Thoracic aorta (tissue), 2 donors: ENCODE data around the gene ARID3A. TPM values are rescaled to one million over a fixed set of nuclear protein-coding genes. Genes with fewer than 3 reads are reported as not detected.
A peak's percentile ranks its signal among the peaks of the same experiment; 100 is the strongest.

ENCODE experiments used
- ATAC-seq: fragments of 150-250 bp; one replicate; pipeline ENCODE4 v1.8.0; 2017; ENCODE audit warnings: low read depth; ENCODE audit not compliant: insufficient number of reproducible peaks, low FRiP score
- DNase-seq: peaks from one replicate; pipeline ENCODE4 v3.0.0-alpha.2; 2020; ENCODE audit warnings: low spot score
- H3K27ac ChIP-seq, 2 donors: fragments of 200-600 bp; sonication (generic); 1 replicate in 1 of 2; 2 replicates in 1 of 2; pipeline ENCODE4 v1.5.1; 2016; ENCODE audit warnings: mild to moderate bottlenecking in 2 of 2, moderate library complexity in 2 of 2
- H3K27me3 ChIP-seq: fragments of 200-600 bp; sonication (generic); replicated peaks from 2 replicates; pipeline ENCODE4 v1.6.0; 2016; ENCODE audit warnings: mild to moderate bottlenecking; ENCODE audit not compliant: insufficient read depth
- H3K36me3 ChIP-seq: fragments of 200-600 bp; sonication (generic); one replicate; pipeline ENCODE4 v1.5.1; 2016
- H3K4me1 ChIP-seq, 2 donors: fragments of 200-600 bp; sonication (generic); 1 replicate in 1 of 2; 2 replicates in 1 of 2; pipeline versions ENCODE4 v1.5.1 to v1.6.0; 2016; ENCODE audit warnings: low read depth in 2 of 2, mild to moderate bottlenecking in 1 of 2; ENCODE audit not compliant: control insufficient read depth in 1 of 2
- H3K4me3 ChIP-seq: fragments of 200-600 bp; sonication (generic); 2 replicates; pipeline ENCODE4 v1.5.1; 2016; ENCODE audit warnings: mild to moderate bottlenecking
- H3K9me3 ChIP-seq: fragments of 200-600 bp; sonication (generic); 2 replicates; pipeline ENCODE4 v1.5.1; 2016
- CTCF ChIP-seq: fragments of 200-600 bp; sonication (generic); IDR thresholded peaks from one replicate; pipeline ENCODE4 v1.5.1; 2019; ENCODE audit warnings: antibody characterized with exemption
- total RNA-seq, 2 donors: library from RNA; depleted of rRNA; stranded (reverse); fragments of >200 nt; gene quantifications; one replicate each; pipeline versions ENCODE4 v1.1.0 to v1.2.3, GENCODE V29; 2016

Gene ARID3A
- total RNA-seq, 2 donors from 2014 or later = 3.3 to 11.2 TPM

- H3K36me3 ChIP-seq = no peaks in the 10 kb centered on the region
- H3K4me3 ChIP-seq = peak overlapping the region; percentile 28
- DNase-seq = no peak
- H3K9me3 ChIP-seq = no peaks in the 10 kb centered on the region
- peaks cover 26 to 35% of the 10 kb centered on the region in 2 donors for H3K4me1 ChIP-seq
- no peak for TF ChIP-seq CTCF
- peak; percentile 65 for ATAC-seq
- peak overlapping the region; percentile 39 to 67 for H3K27ac ChIP-seq
- H3K27me3 ChIP-seq = no peaks in the 10 kb centered on the region
These were observed 9.1 kb downstream of the ARID3A start for GRCh38 chr19:934865-935479.

GRCh38 chr19:936175-936546, 10.3 kb downstream of the ARID3A start:
- no peaks in the 10 kb centered on the region for H3K9me3 ChIP-seq
- H3K27ac ChIP-seq = no peak overlapping the region
- no peak for TF ChIP-seq CTCF
- DNase-seq = no peak
- no peaks in the 10 kb centered on the region for H3K36me3 ChIP-seq
- no peak overlapping the region for H3K4me3 ChIP-seq
- ATAC-seq = no peak
- H3K4me1 ChIP-seq = peaks cover 31 to 46% of the 10 kb centered on the region in 2 donors
- H3K27me3 ChIP-seq = no peaks in the 10 kb centered on the region

GRCh38 chr19:937259-937694, 11.4 kb downstream of the ARID3A start:
- no peaks in the 10 kb centered on the region for H3K27me3 ChIP-seq
- no peak for ATAC-seq
- no peak for TF ChIP-seq CTCF
- no peak for DNase-seq
- H3K36me3 ChIP-seq = no peaks in the 10 kb centered on the region
- no peak overlapping the region for H3K4me3 ChIP-seq
- H3K4me1 ChIP-seq = peaks cover 31 to 53% of the 10 kb centered on the region in 2 donors
- no peaks in the 10 kb centered on the region for H3K9me3 ChIP-seq
- no peak overlapping the region for H3K27ac ChIP-seq

GRCh38 chr19:938233-938923, 12.5 kb downstream of the ARID3A start:
- Histone ChIP-seq H3K36me3 (no peaks in the 10 kb centered on the region), H3K4me3 (no peak overlapping the region), H3K27ac (no peak overlapping the region), H3K27me3 (no peaks in the 10 kb centered on the region), H3K9me3 (no peaks in the 10 kb centered on the region), H3K4me1 (peaks cover 23 to 42% of the 10 kb centered on the region in 2 donors)
- TF ChIP-seq CTCF = no peak
- ATAC-seq = no peak
- DNase-seq = no peak

GRCh38 chr19:939439-939838, 13.6 kb downstream of the ARID3A start:
- ATAC-seq (no peak), DNase-seq (no peak)
- no peaks in the 10 kb centered on the region for H3K36me3 ChIP-seq
- H3K4me1 ChIP-seq = peaks cover 13 to 32% of the 10 kb centered on the region in 2 donors
- no peak overlapping the region for H3K27ac ChIP-seq
- no peak overlapping the region for H3K4me3 ChIP-seq
- no peaks in the 10 kb centered on the region for H3K27me3 ChIP-seq
- TF ChIP-seq CTCF = no peak
- no peaks in the 10 kb centered on the region for H3K9me3 ChIP-seq
